AG04449 (cell line): Measurements from ENCODE around the gene ALPI.

ENCODE experiments used
- CTCF ChIA-PET: fragments of 350-600 bp; formaldehyde crosslinking; extraction: SDS; loops from one replicate; lab custom pipeline; 2021; ENCODE audit warnings: antibody characterized with exemption; lab: Yijun Ruan, JAX
- POLR2A ChIA-PET: fragments of 400-600, 350-600 bp; formaldehyde crosslinking; extraction: SDS; loops from one replicate; lab custom pipeline; 2020; ENCODE audit warnings: antibody characterized with exemption, inconsistent platforms; lab: Yijun Ruan, JAX
- DNase-seq: peaks from one replicate; pipeline ENCODE4 v3.0.0-alpha.2; 2010; ENCODE audit warnings: low read depth, low spot score
- H3K4me3 ChIP-seq: 2 replicates; pipeline ENCODE4 v1.5.1; 2011; ENCODE audit warnings: low read depth, mild to moderate bottlenecking, control low read depth, low read length
- TF ChIP-seq, protein P1 (sequence below): IDR thresholded peaks from one replicate; pipeline ENCODE4 v1.5.1; 2011; ENCODE audit warnings: mild to moderate bottlenecking, moderate library complexity, low read length, control low read depth, inconsistent platforms; ENCODE audit not compliant: insufficient read depth; ENCODE audit errors: missing control alignments

ALPI gene

DNA sequence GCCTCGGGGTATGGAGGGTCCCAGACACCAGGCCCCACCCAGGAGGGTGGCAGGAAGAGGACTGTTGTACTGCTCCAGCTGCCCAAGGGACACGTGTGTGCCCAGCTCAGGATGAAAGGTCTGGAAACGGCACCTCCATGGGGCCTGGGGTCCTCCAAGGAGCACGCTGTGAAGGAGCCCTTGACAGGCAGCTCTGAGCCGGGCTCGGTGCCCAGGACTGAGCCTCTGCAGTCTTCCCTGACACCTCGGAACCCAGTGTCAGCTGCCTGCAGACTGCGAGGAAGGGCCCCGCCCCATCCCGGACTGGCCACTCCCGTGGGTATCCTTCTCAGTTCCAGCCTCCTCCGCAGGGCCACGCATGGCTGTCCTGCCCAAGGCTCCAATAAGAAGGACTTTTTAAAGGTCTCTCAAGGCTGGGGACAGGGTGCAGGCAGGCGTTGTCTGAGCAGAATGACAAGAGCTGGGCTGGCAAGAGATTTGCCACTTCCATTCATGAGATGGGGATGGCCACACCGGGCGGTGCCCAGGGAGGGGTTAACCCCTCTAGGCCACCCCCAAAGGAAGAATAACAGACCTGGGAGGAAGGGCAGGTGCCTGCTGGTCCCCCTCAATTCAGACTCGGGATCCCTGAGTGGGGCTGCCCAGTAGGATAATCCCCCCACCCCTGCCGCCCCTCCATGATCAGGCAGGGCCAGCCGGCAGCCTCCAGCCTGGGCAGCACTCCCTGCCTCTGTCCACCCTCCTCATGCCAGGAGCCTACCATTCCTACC, 22.8 kb downstream of the ALPI start:
- CTCF ChIA-PET = no interaction called here
- TF ChIP-seq, protein P1, sequence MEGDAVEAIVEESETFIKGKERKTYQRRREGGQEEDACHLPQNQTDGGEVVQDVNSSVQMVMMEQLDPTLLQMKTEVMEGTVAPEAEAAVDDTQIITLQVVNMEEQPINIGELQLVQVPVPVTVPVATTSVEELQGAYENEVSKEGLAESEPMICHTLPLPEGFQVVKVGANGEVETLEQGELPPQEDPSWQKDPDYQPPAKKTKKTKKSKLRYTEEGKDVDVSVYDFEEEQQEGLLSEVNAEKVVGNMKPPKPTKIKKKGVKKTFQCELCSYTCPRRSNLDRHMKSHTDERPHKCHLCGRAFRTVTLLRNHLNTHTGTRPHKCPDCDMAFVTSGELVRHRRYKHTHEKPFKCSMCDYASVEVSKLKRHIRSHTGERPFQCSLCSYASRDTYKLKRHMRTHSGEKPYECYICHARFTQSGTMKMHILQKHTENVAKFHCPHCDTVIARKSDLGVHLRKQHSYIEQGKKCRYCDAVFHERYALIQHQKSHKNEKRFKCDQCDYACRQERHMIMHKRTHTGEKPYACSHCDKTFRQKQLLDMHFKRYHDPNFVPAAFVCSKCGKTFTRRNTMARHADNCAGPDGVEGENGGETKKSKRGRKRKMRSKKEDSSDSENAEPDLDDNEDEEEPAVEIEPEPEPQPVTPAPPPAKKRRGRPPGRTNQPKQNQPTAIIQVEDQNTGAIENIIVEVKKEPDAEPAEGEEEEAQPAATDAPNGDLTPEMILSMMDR = no peak
- no peak for DNase-seq
- POLR2A ChIA-PET = no interaction called here
- no peak overlapping the region for H3K4me3 ChIP-seq

DNA sequence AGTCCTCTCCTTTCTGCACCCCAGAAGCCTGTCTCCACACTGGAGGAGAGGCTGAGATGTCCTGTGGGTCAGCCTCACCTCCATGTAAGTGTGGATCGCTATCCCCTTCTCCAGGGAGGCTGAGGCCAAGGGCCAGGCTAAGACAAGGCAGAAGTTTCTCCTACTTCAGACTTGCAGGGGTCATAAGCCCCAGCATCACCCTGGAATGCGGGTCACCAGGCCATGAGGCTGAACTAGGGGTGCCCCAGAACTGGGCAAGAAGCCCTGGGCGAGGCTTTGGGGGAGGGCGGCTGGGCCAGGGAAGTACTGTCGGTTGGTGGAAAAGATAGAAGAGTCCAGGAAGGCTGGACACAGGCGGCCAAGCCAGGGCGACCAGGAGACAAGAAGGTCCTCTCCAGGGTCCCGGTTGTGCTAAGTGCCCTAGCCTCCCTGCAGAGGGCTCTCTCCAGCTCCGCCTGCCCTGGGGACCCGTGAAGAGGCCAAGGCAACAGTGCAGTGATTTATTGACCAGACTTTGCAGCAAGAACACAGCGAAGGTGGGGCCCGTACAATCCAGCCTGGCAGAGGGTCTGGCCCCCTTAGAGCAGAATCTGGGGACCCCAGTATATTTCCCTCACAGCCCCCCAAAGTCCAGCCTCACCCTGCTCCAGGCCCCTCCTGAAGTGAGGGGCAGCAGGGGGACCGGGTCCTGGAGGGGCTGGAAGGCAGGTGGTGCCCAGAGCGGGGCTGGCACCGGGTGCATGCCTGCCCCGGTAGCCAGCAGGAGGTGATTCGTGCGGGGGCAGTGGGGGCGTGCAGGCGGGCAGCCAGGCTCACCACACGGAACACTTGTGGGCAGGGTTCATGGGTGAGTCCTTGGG, 23.6 kb downstream of the ALPI start:
- ChIA-PET CTCF (no interaction called here), POLR2A (no interaction called here)
- H3K4me3 ChIP-seq = no peak overlapping the region
- TF ChIP-seq, protein P1 = no peak
- no peak for DNase-seq

DNA sequence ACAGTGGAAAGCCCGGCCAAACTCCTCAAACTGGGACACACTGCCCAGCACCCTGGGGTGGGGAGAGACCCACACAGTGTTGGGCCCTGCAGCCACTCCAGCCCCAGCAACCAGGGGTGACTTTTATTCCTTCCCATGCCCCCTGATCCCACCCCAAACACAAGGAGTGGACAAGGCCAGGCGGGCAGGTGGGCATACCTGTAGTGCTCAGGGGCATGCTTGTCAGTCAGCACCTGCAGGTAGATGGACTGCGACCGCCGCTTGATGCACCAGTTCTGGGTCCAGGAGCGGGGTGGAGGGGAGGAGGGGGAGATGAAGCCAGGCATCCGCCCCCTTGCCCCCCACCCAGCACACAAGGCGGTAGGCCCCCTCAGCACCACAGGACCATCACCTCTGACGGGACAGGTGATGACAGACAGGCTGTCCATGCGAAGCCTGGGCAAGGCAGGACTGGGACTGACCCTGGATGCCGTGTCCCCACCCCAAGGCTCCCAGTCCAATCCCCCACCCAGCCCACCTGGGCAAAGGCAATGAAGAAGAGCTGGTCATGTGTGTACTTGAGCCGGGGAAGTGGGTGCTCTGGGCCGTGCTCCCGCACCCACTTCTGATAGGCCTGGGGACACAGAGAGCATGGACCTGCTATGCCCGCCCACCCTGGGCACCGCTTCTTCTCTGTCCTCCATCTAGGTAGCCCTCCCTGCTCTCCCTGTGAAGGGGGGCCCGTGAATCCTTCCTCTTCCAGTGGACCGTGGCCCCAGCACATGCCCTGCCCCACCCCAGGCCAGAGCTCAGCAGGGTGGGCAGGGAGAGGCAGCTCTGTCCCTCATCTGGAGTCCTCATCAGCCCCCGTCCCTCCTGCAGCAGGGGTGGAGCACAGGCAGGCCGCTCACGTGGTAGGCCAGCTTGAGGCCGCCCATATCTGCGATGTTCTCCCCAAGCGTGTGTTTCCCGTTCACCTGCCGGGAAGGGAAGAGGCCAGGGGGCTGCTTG, 24.5 kb downstream of the ALPI start:
- ChIA-PET CTCF (no interaction called here), POLR2A (no interaction called here)
- DNase-seq = no peak
- TF ChIP-seq, protein P1 = no peak
- no peak overlapping the region for H3K4me3 ChIP-seq

DNA sequence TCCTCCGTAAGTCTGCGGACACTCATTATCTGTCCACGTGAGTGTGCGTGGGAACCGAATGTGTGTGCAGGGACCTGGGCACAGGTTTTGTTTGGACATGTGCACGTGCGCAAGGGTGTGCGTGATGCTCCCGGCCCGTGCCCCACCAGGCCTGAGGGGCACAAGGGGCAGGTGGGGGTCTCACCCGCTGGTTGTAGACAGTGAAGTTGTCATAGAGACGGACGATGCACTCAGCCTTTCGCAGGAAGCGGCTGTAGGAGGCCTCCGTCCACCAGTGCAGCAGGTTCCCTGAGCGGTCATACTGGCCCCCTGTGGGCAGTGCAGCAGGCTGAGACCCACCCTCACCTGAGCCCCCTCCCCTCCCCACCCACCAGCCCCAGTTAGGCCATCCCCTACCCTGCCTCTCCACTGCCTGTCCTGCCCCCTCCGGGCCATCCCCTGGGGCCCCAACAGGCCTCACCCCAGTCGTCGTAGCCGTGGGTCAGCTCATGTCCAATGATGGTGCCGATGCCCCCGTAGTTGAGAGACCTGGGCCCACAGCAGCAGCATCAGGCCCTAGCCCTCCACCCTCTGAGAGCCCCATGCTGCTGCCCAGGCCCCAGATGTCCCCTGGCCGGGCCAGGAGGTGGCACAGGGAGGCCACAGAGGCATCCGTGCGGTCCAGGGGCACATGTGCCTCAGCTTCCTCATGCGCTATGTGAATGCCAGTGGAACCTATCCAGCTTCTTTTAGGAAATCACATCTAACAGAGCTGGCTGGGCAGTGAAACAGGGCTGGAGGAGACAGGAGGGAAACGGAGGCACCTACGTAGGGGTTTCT, 25.6 kb downstream of the ALPI start:
- TF ChIP-seq, protein P1 = no peak
- ChIA-PET CTCF (interaction anchor here (1.0 to 1.3 kb wide), 2 partner anchors 40 to 43 kb away, joined by 3 read pairs; no protein-coding TSS in a partner anchor), POLR2A (no interaction called here)
- H3K4me3 ChIP-seq = no peak overlapping the region
- DNase-seq = no peak

DNA sequence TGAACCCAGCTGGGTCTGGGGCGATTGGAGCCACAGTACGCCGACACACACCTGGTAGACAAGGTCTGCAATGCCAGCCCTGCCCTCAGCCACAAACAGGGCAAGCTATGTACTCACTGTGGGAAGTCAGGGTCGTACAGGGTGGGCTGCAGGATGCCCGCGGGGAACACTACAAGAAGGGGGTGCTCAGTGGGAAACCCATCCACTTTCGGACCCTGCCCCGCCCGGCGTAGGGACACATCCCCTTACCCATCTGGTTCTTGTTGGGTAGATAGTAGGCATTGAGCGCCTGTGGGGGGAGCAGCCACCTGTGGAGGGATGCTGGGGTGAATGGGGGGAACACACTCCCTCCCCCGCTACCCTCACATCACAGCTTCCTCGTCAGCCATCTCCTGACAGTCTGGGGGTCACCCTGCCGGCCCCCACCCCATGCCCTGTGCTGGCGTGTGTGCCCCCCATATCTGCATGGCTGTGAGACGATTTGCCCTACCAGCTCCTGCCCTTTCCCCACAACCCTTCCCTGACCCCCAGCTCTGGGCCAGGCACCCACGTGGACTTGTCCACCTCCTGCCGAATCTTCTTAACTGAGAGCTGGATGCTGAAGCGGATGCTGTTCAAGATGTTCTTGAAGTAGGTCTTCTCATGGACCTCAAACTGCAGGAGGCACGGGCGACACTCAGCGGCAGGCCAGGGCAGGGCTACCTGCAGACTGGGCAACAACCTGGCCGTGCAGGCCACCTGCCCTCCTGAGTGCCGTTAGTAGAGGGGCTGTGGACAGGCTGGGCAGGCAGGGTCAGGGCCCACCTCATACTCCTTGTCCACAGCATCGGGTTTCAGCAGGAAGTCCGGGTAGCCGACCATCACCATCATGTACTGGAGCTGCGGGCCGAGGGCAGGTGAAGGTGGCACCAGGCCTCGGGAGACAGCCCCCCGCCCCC, 26.6 kb downstream of the ALPI start:
- no peak for DNase-seq
- no peak overlapping the region for H3K4me3 ChIP-seq
- ChIA-PET POLR2A (no interaction called here), CTCF (interaction anchor here (1.0 to 1.3 kb wide), 3 partner anchors 39 to 44 kb away, joined by 3 read pairs; no protein-coding TSS in a partner anchor)
- TF ChIP-seq, protein P1 = no peak
